HG02981 (cell line): ENCODE results near the gene KCNJ2.

ENCODE experiments used
- ATAC-seq: cut with Tn5 transposase; IDR thresholded peaks from one replicate; pipeline ENCODE4 v1.9.1; 2021; ENCODE audit warnings: mild to moderate bottlenecking, moderate library complexity; ENCODE audit not compliant: unreplicated experiment

Gene KCNJ2

DNA sequence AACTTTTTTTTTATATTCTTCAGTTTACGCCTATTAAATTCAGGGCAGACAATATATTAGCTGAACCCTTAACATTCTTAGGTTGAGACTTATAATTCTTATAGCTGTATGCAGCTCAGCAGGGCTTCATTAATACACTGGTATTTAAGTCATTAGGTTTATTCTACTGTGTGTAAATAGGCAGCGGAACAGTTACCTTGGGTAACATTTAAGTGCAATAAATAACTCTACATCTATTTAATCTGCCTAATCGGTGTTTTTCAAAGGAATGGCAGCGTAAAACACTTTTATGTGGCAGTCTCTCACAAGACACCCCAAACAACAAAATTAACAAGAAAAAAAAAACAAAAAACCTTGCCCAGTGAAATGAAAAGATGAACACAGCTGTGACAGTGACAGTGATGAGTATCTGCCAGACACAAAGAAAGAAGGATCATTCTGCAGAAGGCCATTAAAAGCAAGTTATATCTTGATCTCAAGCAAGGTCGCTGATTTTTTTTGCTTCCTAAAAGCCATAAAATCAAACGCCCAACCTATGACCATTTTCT is 32.6 kb downstream of the KCNJ2 start:
- ATAC-seq: no peak

DNA sequence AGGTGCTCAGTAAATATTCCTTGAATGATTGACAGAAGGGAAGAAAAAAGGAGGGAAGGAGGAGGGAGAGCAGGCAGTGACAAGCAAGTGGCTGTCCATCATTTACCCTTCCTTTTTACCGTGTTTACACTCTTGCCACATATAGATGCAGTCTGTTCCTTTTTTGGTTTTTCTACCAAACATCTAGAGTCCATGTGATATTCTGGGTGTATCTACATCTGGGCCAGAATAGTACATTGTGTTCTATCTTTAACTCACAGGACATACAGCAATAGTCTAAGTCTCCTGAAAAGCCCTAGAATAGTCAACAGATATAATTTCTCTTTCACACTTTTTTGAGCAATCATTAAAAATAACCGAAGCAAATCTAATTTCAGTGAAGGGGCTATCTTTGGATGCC is 33.5 kb downstream of the KCNJ2 start:
- ATAC-seq: no peak

DNA sequence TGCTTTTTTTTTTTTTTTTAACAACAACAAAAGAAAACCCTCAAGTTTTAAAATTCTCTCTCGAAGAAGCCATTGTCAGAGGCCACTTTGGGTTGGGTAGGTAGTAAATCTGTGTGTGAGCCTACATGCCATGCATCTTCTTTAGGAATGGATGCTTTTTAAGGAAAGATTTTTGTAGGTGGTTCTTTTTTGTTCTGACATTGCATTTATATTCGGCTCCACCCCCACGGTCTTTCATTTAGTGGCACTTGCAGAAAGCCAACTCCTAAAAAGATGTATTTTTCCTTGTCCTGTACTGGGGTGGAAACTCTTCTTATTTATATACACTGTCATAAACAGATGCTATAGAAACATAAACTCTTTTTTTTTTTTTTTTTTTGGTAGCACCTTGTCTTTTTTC is 35.1 kb downstream of the KCNJ2 start:
- no peak for ATAC-seq

DNA sequence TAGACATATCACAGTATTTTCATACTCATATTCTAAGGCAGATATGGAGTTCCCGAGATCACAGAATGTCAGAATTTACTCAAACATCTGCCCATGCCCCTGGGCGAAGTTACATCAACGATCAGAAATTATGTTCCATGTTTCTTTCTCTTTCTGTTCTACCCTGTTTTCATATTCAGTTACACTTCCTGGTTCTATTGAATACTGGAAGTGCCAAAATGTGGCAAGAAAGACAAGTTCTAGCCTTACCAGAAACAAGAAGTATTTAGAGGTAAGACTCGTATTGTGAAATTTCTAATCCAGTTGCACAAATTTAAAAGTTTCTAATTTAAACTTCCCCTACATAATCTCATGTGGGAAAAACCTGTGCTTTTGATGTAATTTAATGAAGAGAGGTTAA is 36.1 kb downstream of the KCNJ2 start:
- no peak for ATAC-seq

DNA sequence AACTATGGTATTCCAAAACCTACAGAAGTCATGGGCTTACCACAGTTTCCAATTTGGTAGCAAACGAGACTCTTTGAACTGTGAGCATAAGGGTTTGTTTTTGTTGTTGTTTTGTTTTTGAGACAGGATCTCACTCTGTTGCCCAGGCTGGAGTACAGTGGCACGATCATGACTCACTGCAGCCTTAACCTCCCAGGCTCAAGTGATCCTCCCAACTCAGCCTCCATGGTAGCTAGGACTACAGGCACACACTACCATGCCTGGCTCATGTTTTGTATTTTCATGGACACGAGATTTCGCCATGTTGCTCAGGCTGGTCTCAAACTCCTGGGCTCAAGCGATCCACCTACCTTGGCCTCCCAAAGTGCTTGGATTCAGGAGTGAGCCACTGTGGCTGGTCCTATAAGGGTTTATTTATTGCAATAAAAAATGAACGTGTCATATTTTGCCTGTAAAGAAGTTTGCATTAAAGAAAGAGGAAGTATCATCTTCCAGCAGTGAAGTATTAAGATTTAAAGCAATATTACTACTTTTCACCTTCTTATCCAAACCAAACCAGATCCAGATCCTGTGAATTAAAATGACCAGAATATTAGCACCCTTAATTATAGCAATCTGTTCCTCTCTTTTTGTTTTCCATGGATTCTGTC is 37.2 kb downstream of the KCNJ2 start:
- ATAC-seq: no peak

DNA sequence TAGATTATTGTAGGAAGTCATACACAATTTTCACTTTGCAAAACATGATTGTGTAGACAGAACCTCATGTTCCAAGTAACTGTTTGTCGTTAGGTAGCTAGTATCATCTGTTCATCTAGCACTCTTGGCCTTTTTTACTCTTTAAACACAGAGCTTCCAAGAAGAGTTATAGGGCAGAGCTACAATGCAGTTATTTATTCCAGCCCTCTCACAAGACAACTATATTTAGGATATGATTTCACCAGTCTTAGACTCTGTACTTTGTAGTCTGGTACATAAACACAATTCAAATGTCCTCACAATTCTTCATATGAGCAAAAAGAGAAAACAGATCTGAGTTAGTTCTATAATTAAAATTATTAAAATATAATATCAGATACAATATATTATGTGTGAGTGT is 37.9 kb downstream of the KCNJ2 start:
- no peak for ATAC-seq

DNA sequence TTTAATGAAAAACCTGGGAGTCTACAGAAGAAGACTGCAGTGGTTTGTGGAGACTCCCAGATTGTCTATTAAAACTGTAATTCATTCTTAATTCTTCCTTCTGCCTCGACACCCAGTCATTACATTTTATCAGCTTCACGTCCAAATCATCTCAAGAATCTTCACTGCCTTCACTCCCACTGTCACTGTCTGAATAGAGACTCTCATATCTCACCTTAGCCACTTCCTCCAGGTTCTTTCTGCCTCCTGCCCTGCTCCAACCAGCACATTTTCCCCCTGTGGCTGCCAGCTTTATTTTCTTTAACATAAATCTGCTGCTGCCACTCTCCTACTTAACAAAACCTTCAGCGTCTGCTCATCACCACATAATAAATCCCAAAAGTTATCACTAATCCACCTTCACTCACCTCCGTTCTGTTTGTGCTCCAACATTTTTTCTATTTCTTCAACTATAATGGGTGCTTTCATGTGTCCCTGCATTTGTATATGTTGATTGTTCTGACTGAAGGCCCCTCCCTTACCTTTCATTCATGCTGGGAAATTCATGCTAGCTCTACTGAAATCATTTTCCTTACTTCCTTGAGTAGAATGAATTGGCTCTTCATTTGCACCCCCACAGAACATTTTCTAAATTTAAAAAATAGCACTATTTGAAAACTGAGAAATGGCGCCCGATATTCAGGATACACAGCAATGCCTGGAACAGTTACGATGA is 38.9 kb downstream of the KCNJ2 start:
- no peak for ATAC-seq

DNA sequence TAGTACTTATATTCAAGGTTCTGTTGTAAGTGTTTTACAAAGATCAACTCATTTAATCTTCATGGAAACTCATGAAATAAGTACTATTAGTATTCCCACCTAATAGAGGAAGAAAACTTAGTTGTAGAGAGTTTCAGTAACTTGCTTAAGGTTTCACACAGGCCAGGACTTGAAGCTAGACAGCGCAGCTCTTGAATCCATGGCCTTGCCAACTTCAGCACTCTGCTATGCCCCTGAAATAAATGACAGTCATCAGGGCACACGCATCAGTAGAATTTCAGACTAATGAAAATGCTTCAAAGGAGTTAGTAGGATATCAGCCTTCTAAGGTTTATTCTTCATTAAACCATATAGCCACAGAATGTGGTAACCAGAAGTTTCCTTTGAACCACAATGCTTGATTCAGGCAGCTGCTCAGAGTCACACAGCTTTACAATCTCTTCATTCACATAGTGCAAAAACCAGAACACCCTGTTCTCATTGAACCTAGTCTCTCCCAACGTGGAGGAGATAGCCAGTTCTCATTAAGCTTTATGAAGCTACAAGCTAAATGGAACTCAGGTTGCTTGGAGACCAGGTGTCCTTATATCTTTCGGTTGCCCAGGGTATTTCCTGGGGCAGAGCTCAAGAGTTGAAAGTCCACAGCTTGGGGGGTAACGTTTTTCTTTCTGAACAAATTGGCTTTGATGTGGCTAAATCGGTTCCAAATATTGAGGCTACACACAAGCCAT is 39.7 kb downstream of the KCNJ2 start:
- no peak for ATAC-seq

DNA sequence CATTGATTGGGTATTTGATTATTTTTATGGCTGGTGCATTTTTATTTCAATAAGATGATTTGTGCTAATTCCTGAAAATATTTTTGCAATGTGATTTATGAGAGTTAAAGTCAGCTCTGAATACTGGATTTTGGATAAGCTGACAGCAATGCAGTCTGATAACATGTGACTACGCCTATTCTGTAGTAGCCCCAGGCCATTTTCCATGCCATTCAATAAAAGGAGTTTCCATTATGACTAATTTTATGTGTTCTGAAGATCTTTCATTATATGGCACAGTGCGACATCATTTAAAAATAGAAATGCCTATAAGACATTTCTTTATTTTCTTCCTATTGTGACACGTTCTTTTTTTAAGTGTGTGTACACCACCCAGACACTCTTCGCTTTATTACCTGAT is 46.3 kb downstream of the KCNJ2 start:
- ATAC-seq: no peak

DNA sequence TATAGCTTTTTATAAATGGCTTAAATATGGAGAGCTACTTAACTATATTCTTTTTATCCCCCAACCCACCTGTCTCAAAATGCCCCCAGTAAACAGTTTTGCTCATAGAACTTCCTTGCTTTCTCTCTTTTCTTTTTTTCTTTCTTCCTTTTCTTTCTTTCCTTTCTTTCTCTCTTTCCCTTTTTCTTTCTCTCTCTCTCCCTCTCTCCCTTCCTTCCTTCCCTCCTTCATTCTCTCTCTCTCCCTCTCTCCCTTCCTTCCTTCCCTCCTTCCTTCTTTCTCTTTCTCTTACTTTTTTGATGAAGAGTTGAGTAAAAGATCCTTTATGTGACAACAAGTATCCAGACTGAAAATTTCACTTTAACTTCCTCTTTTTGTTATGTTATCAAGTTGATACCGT is 48.2 kb downstream of the KCNJ2 start:
- ATAC-seq: no peak

DNA sequence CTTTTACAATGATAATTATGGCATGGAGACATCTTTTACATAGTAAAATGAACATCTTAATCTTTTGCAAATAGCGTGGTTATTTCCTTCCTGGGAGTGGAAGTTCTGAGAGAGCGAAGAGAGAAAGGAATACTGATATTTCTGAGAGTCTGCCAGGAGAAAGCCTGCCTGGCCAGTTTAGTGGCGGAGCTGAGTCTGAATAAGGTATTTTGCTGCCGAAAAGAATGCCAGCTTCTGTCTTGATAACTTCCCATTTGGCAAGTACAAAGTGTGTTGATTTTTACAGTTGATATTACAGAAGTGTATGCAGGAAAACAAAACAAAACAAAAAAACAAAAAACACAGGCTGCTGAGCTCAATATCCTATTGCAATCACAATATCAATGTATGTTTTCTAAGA is 55.9 kb downstream of the KCNJ2 start:
- ATAC-seq: no peak
